ENCODE data around the gene IRS2.
"Not testable (repeated sequence)": the region's sequence is repeated elsewhere in the genome, so short reads cannot be mapped to it uniquely, and the experiment has no call there.

IRS2 gene

GRCh38 chr13:109786457-109787134 is at the start of gene IRS2:
TSS of gene IRS2 (minus strand) at chr13:109786583. CDS start at chr13:109786053, 530 bp downstream.
- peak; percentile 91 for DNase-seq

GRCh38 chr13:109834973-109835720 is 48.8 kb upstream of the IRS2 start:
- DNase-seq: no peak

- DNase-seq: no peak
Measured at GRCh38 chr13:109833940-109834339, 47.6 kb upstream of the IRS2 start.

- no peak for DNase-seq
Measured at GRCh38 chr13:109833071-109833470, 46.7 kb upstream of the IRS2 start.

- not testable (repeated sequence) for DNase-seq
Measured at GRCh38 chr13:109828591-109829316, 42.4 kb upstream of the IRS2 start.

- DNase-seq: not testable (repeated sequence)
Measured at GRCh38 chr13:109823201-109823600, 36.8 kb upstream of the IRS2 start.

- no peak for DNase-seq
Measured at GRCh38 chr13:109821103-109821502, 34.7 kb upstream of the IRS2 start.

- no peak for DNase-seq
Measured at GRCh38 chr13:109819874-109820273, 33.5 kb upstream of the IRS2 start.

- DNase-seq: no peak
Measured at GRCh38 chr13:109818886-109819285, 32.5 kb upstream of the IRS2 start.

- DNase-seq: no peak
Measured at GRCh38 chr13:109817591-109818535, 31.5 kb upstream of the IRS2 start.

- DNase-seq: no peak
Measured at GRCh38 chr13:109816808-109817203, 30.4 kb upstream of the IRS2 start.

- no peak for DNase-seq
Measured at GRCh38 chr13:109816112-109816807, 29.9 kb upstream of the IRS2 start.

GRCh38 chr13:109815651-109816050 is 29.3 kb upstream of the IRS2 start:
- no peak for DNase-seq

- DNase-seq: no peak
Measured at GRCh38 chr13:109813663-109814062, 27.3 kb upstream of the IRS2 start.

GRCh38 chr13:109812382-109812781 is 26.0 kb upstream of the IRS2 start:
- no peak for DNase-seq

- DNase-seq: no peak
Measured at GRCh38 chr13:109810761-109811510, 24.6 kb upstream of the IRS2 start.

GRCh38 chr13:109809216-109809932 is 23.0 kb upstream of the IRS2 start:
- DNase-seq: no peak

- DNase-seq: no peak
Measured at GRCh38 chr13:109807345-109807744, 21.0 kb upstream of the IRS2 start.

GRCh38 chr13:109804654-109805053 is 18.3 kb upstream of the IRS2 start:
- DNase-seq: no peak

- no peak for DNase-seq
Measured at GRCh38 chr13:109803825-109804224, 17.4 kb upstream of the IRS2 start.
